Lower leg skin (tissue), 3 donors: Measurements from ENCODE around the gene COMMD4.

Experiments used
- POLR2A ChIP-seq, 2 donors: fragments of 450-650 bp; IDR thresholded peaks; one replicate each; pipeline ENCODE4 v1.6.1; 2016 to 2017; ENCODE audit warnings: antibody characterized with exemption in 2 of 2, mild to moderate bottlenecking in 1 of 2, moderate library complexity in 1 of 2
- TF ChIP-seq, protein P1 (sequence below), 3 donors: fragments of 450-650 bp; IDR thresholded peaks; one replicate each; pipeline ENCODE4 v1.5.1; 2016; ENCODE audit warnings: antibody characterized with exemption in 3 of 3, mild to moderate bottlenecking in 3 of 3, moderate library complexity in 2 of 3

DNA sequence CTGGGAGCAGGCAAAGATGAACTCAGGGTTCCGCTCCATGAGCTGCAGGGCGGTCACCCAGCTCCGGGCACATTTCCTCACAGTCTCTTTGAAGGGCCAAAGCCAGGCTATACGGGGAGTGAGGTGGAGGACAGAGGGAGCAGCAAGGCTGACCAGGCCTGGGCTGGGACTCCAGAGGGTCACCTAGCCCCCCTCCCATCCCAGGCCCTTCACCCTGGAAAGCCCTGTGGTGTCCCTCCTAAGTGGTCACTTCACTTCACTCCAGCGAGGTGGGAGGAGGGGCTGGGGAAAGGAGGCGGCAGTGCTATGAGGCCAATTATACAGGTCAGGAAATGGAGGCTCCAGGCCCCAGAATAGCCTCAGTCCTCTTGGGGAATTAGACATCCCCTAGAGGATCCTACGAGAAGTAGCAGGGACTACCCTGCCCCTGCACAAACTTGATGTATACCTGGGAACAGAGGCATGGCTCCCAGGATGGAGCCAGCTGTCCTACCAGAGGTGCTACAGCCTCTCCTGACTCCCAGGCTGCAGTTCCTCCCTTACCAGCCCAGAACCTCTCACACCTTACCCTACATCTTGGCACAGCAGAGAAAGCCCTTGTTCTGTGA, 26.9 kb downstream of the COMMD4 start:
- TF ChIP-seq, protein P1, sequence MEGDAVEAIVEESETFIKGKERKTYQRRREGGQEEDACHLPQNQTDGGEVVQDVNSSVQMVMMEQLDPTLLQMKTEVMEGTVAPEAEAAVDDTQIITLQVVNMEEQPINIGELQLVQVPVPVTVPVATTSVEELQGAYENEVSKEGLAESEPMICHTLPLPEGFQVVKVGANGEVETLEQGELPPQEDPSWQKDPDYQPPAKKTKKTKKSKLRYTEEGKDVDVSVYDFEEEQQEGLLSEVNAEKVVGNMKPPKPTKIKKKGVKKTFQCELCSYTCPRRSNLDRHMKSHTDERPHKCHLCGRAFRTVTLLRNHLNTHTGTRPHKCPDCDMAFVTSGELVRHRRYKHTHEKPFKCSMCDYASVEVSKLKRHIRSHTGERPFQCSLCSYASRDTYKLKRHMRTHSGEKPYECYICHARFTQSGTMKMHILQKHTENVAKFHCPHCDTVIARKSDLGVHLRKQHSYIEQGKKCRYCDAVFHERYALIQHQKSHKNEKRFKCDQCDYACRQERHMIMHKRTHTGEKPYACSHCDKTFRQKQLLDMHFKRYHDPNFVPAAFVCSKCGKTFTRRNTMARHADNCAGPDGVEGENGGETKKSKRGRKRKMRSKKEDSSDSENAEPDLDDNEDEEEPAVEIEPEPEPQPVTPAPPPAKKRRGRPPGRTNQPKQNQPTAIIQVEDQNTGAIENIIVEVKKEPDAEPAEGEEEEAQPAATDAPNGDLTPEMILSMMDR (IDR thresholded peaks at IDR 0.05), result no peak
- TF ChIP-seq POLR2A (IDR thresholded peaks at IDR 0.05), result no peak
